Brain microvascular endothelial cell (primary cell): Measurements from ENCODE around the gene PCDHGB4.
"Not testable (repeated sequence)": the region's sequence is repeated elsewhere in the genome, so short reads cannot be mapped to it uniquely, and the experiment has no call there.

Experiments used
- DNase-seq: peaks from one replicate; pipeline ENCODE4 v3.0.0-alpha.2; 2020
- H3K27ac ChIP-seq: fragments of 250-450 bp; sonication (Bioruptor Pico); 2 replicates; pipeline ENCODE4 v1.5.1; 2020; ENCODE audit warnings: mild to moderate bottlenecking, moderate library complexity
- H3K27me3 ChIP-seq: fragments of 250-450 bp; sonication (Bioruptor Pico); replicated peaks from 2 replicates; pipeline ENCODE4 v1.5.1; 2020; ENCODE audit warnings: mild to moderate bottlenecking
- H3K36me3 ChIP-seq: fragments of 250-450 bp; sonication (Bioruptor Pico); replicated peaks from 2 replicates; pipeline ENCODE4 v1.5.1; 2020; ENCODE audit warnings: mild to moderate bottlenecking
- H3K4me3 ChIP-seq: 2 replicates; pipeline ENCODE4 v1.5.1; 2011; ENCODE audit warnings: low read depth, mild to moderate bottlenecking, control low read depth, low read length, moderate library complexity
- CTCF ChIP-seq: IDR thresholded peaks from 2 replicates; pipeline ENCODE4 v1.5.1; 2011; ENCODE audit warnings: low read depth, mild to moderate bottlenecking, moderate library complexity, low read length, control low read depth, inconsistent platforms; ENCODE audit errors: missing control alignments
- in situ Hi-C: cut with HindIII; loops from 2 replicates; pipeline ENCODE4 v1.10.0; 2017; ENCODE audit warnings: low sequenced_read_pairs, low pct_ligation_motif_present

PCDHGB4 gene

GRCh38 chr5:141393267-141393666 is 5.8 kb downstream of the PCDHGB4 start:
- in situ Hi-C loops = no loop called here
- no peak overlapping the region for H3K27ac ChIP-seq
- no peak overlapping the region for H3K4me3 ChIP-seq
- no peaks in the 10 kb centered on the region for H3K27me3 ChIP-seq
- DNase-seq = no peak
- no peaks in the 10 kb centered on the region for H3K36me3 ChIP-seq
- no peak for TF ChIP-seq CTCF

- not testable (repeated sequence) for H3K4me3 ChIP-seq
Observed at GRCh38 chr5:141394401-141395187, 7.1 kb downstream of the PCDHGB4 start.

GRCh38 chr5:141397756-141398551 is 10.5 kb downstream of the PCDHGB4 start, which contains the start of gene PCDHGB5:
Gene PCDHGB5 (plus strand): TSS chr5:141397947. CDS start chr5:141398128, 181 bp downstream.
- peak; percentile 71 for TF ChIP-seq CTCF
- H3K27me3 ChIP-seq, H3K27ac ChIP-seq, in situ Hi-C loops, H3K36me3 ChIP-seq: not testable (repeated sequence)
- H3K4me3 ChIP-seq = peak within 1 kb of the TSS; percentile 42
- peak; percentile 62 for DNase-seq

More at GRCh38 chr5:141394401-141395187, 7.1 kb downstream of the PCDHGB4 start:
- H3K27ac ChIP-seq, H3K27me3 ChIP-seq, DNase-seq, H3K36me3 ChIP-seq, in situ Hi-C loops: not testable (repeated sequence)

GRCh38 chr5:141398608-141399007 is 11.1 kb downstream of the PCDHGB4 start:
- no peak for TF ChIP-seq CTCF
- H3K4me3 ChIP-seq = no peak overlapping the region
- H3K36me3 ChIP-seq = no peaks in the 10 kb centered on the region
- DNase-seq = no peak
- in situ Hi-C loops = no loop called here
- H3K27ac ChIP-seq = no peak overlapping the region
- H3K27me3 ChIP-seq = no peaks in the 10 kb centered on the region

GRCh38 chr5:141399555-141400258 is 12.2 kb downstream of the PCDHGB4 start:
- DNase-seq = no peak
- no peak overlapping the region for H3K4me3 ChIP-seq
- H3K27me3 ChIP-seq = no peaks in the 10 kb centered on the region
- in situ Hi-C loops = loop anchor here (25.0 kb wide), 1 partner anchor 113 kb away; no protein-coding TSS in a partner anchor
- TF ChIP-seq CTCF = no peak
- no peaks in the 10 kb centered on the region for H3K36me3 ChIP-seq
- H3K27ac ChIP-seq = no peak overlapping the region
